Pulmonary artery endothelial cell (primary cell): Measurements from ENCODE around the gene GRM7. TPM values are rescaled to one million over a fixed set of nuclear protein-coding genes. Genes with fewer than 3 reads are reported as not detected.
A peak's percentile ranks its signal among the peaks of the same experiment; 100 is the strongest.

Source experiments
- DNase-seq: peaks from one replicate; pipeline ENCODE4 v3.0.0-alpha.2; 2011; ENCODE audit warnings: low read depth, low spot score
- total RNA-seq: library from RNA; depleted of rRNA; stranded (reverse); fragments of >200 nt; gene quantifications from 2 replicates; pipeline ENCODE4 v1.2.3, GENCODE V29; 2014

Gene GRM7
- total RNA-seq, 1 donor from 2014 or later: not detected

GRCh38 chr3:6965881-6966280, 105.0 kb downstream of the GRM7 start:
- DNase-seq: no peak

- DNase-seq: no peak
Measured at GRCh38 chr3:6971933-6972332, 111.0 kb downstream of the GRM7 start.

DNA sequence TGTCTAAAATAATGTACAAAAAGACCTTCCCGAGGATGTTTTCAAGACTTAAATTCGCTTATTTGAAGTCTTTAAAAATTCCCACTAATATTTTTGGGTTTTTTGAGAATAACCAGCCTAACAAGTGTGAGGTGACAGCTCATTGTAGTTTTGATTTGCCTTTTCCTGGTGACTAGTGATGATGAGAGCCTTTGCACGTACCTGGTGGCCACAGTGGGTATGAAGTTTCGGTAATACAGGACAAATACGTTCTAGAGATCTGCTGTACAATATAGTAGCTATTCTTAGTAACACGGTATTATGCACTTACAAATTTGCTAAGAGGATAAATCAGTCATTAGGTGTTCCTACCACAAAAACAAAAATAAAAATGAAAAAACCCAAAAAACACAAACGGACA, 124.9 kb downstream of the GRM7 start:
- DNase-seq: no peak

GRCh38 chr3:6989608-6990291, 128.8 kb downstream of the GRM7 start:
- DNase-seq: no peak

DNA sequence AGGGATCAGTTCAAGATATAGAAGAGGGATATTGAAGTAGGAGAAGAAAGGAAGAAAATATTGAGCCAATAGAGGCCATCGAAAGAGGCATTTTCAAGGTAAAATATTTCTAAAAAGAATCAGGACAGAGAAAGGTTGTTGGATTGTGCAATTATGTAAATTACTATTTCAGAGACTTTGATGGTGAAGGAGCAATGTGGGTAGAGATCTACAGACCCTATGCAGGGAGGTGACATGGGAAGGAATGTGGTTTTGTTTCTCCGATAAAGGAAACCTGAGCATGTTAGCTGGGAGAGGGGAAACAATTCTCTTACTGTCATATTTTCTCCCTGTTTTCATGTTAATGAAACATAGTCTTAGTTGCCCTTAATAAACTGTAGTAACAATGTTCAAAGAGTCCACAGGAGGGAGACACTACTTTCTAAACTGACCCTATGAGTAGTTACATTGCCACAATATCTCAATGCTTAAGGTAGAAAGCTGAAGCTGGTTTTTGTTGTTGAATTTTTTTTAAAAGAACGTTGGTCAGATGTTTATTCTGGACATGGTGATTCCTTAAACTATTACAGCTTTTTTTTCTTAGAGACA, 133.3 kb downstream of the GRM7 start:
- peak; percentile 11 for DNase-seq

DNA sequence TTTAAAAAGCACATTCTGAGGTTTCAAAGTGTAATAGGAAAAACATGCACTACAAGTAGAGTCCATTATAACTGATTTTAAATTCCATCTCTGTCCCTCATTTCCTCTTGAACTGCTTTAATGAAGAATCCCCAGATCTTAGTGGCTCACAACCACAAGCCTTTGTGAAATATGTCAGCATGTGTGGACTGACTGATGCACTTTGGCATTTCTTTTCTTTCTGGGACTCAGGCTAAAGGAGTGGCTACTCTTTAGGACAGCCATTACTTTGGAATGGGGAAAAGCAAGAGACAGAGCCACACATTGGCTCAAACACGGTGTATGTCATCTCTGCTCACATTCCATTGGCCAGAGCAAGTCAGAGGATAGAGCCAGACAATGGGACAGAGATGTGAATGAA, 139.6 kb downstream of the GRM7 start:
- DNase-seq: no peak

- no peak for DNase-seq
Measured at GRCh38 chr3:7001370-7001769, 140.5 kb downstream of the GRM7 start.

- DNase-seq: no peak
Measured at GRCh38 chr3:7015683-7016440, 154.9 kb downstream of the GRM7 start.

DNA sequence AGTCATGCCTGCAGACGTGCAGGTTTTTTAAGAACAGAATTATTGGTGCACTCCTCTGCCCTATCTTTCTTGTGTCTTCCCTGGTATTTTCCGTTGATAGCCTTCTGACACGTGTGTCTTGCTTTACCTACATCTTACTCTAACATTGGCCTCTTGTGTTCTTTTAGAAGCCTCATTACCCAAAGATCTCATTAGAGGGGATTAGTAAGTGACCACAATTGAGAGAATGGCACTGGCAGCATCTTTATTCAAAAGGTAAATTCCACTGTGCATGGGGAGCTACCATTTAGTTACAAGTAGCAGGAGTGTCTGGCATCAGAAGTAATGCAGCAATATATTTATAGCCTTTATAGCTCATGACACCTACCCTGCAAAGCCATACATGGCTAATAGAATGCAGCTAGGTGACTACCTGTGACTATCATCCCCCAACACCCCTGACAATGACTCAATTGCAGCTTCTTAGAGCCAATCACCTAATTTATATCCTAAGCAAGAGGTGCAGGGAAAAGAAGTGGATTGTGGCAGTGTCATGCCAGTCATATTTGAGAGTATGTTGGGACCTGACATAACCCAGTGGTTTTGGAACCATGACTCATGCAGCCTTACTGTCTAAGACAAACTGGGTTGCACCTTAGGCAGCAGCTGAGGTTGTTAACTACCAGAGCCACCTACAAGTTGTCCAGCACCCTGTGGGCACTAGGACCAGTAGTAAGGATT, 164.8 kb downstream of the GRM7 start:
- no peak for DNase-seq

GRCh38 chr3:7029562-7029961, 168.6 kb downstream of the GRM7 start:
- DNase-seq: no peak

- DNase-seq: no peak
Measured at GRCh38 chr3:7038394-7038793, 177.5 kb downstream of the GRM7 start.

- no peak for DNase-seq
Measured at GRCh38 chr3:7062714-7063113, 201.8 kb downstream of the GRM7 start.

DNA sequence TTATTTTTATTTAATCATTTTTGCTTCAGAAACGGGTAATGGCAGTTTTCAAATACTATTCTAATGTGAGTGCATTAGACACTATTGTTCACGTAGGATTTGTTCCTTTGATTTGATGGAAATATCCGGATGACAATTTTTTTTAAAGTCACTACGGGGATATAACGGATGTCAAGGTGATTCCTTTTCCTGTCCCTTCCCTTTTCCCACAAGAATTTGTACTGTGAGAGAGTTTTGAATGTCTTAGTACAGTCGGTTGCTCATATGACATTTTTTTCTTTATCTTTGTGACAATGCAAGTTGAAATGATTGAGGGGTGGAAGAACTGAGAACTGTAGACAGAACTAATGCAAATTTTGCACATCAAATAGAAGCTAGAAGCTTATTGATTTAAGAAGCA, 209.5 kb downstream of the GRM7 start:
- DNase-seq: no peak

DNA sequence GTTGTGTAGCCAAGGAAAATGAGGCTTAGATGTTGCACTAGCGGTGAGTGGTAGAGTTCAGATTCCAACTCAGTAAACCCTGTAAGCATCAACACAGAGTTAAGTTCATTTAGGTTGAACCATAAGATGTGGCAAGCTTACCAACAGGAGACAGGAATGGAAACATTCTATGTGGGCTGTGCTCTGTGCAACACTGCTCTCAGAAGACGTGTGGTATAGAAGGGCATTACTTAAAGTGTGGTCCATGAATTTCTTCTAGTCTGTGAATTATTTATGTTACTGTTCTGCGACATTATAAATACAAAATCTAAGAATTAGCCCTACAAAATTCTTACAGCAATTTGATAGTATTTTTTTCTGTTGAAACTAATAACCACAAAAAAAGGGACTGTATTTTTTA, 213.3 kb downstream of the GRM7 start:
- no peak for DNase-seq

DNA sequence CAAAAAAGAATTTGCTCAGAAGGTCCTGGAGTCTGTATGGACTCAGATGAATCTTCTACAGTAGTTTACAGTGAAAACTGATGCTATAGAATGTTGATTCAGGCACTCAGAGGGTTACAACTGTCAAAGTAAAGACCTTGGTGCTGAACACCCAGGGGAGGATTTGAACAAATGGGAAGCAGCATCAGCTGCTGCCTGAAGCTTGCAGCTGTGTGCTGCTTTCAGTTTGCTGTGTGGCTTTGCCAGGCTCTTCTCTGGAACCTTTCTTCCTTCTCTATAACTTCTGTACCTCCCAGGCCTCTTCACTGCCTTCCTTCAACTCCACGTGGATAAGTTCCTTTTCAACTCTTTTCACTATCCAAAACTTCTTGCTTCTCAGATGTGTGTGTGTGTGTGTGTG, 214.2 kb downstream of the GRM7 start:
- DNase-seq: no peak

DNA sequence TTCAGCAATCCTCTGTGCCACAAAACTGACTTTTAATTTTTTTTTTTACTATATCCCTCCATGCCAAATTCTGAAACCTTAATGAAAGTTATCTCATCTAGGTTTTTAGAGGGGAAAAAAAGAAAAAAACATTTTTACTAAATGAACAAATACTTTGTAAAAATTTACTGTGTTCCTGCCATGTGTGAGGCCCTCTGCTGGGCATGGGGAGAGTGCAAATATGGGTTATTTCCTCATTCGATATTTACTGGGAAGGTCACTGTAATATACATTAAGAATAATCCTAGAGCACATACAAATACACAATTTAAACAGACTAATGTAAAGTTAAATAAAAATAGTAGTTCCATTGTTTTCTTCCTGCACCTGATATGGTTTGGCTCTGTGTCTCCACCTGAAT, 215.0 kb downstream of the GRM7 start:
- DNase-seq: no peak

DNA sequence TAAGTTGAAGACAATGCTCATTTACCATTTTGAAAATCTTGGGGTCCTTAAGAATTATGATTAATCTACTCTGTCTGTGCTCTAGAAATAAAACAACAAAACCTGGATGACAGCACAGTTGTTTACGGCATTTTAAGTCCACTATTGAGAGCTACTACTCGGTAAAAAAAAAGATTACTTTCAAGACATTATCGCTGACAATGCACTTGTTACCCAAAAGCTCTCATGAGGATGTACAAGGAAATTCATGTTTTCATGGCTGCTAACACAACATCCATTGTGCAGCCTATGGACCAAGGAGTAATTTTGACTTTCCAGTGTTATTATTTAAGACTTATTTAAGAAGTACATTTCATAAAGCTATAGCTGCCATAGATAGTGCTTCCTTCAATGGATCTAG, 221.3 kb downstream of the GRM7 start:
- no peak for DNase-seq

- DNase-seq: no peak
Measured at GRCh38 chr3:7086417-7086816, 225.5 kb downstream of the GRM7 start.

- no peak for DNase-seq
Measured at GRCh38 chr3:7095116-7095515, 234.2 kb downstream of the GRM7 start.

DNA sequence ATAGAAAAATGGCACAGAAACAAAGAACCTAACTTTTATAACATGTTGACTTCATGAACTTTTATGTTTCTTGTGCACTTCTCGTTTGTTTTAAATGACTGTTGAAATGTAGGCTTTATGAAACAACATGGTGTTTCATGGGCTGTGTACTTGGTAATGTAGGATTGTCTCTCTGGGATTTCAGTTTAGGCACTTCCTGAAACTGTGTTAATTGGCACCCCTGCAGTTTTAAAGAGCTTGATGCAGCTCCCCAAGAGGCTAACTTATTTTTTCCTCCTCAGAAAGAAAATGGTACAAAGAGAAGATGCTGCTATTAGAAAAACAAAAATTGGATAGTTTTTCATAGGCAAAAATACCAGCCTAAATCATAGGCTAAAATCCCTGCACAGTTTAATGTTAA, 239.2 kb downstream of the GRM7 start:
- no peak for DNase-seq

GRCh38 chr3:7106635-7107034, 245.7 kb downstream of the GRM7 start:
- no peak for DNase-seq

GRCh38 chr3:7112523-7113056, 251.7 kb downstream of the GRM7 start:
- DNase-seq: no peak
